ENCODE data around the gene SYNE2. TPM values are rescaled to one million over a fixed set of nuclear protein-coding genes. Genes with fewer than 3 reads are reported as not detected.
A peak's percentile ranks its signal among the peaks of the same experiment; 100 is the strongest.

SYNE2 gene
- total and polyA plus RNA-seq, 2 donors from 2014 or later: 65.9 to 461 TPM

GRCh38 chr14:64235652-64236640 lies 383.1 kb downstream of the SYNE2 start:
- no peak for FAIRE-seq
- peak in 2 of 5 donors; percentile 30 to 41 for DNase-seq
- no peak overlapping the region for H3K27ac ChIP-seq (ENCODE audit: low read depth in 2 of 2, low read length in 2 of 2)
- peaks cover 0 to 3% (median 0%) of the 10 kb centered on the region in 3 donors for H3K36me3 ChIP-seq (ENCODE audit: control insufficient read depth in 2 of 3, insufficient read depth in 3 of 3, low read length in 3 of 3)
- intact Hi-C loops (cut with DNase I): no loop called here
- peaks cover 0 to 7% (median 2%) of the 10 kb centered on the region in 3 donors for H3K4me1 ChIP-seq (ENCODE audit: control insufficient read depth in 2 of 3, insufficient read depth in 2 of 3, low read depth in 1 of 3, low read length in 3 of 3)
- H3K27me3 ChIP-seq (ENCODE audit: control insufficient read depth, insufficient read depth, low read length): no peaks in the 10 kb centered on the region
- no peak overlapping the region for H3K9ac ChIP-seq (ENCODE audit: low read length in 3 of 3)
- no peak for TF ChIP-seq CTCF (IDR thresholded peaks at IDR 0.05; ENCODE audit: borderline replicate concordance, extremely low read depth, insufficient read depth)
- H3K9me3 ChIP-seq (ENCODE audit: control insufficient read depth in 2 of 3, insufficient read depth in 1 of 3, low read length in 3 of 3): no peaks in the 10 kb centered on the region
- no peak overlapping the region for H3K4me3 ChIP-seq (ENCODE audit: low read length in 3 of 3)

GRCh38 chr14:64238049-64238448 lies 385.2 kb downstream of the SYNE2 start:
- no peak for TF ChIP-seq CTCF (IDR thresholded peaks at IDR 0.05; ENCODE audit: borderline replicate concordance, extremely low read depth, insufficient read depth)
- FAIRE-seq: no peak
- no peak overlapping the region for H3K27ac ChIP-seq (ENCODE audit: low read depth in 2 of 2, low read length in 2 of 2)
- no peak for DNase-seq
- no peaks in the 10 kb centered on the region for H3K36me3 ChIP-seq (ENCODE audit: control insufficient read depth in 2 of 3, insufficient read depth in 3 of 3, low read length in 3 of 3)
- no peaks in the 10 kb centered on the region for H3K27me3 ChIP-seq (ENCODE audit: control insufficient read depth, insufficient read depth, low read length)
- H3K9me3 ChIP-seq (ENCODE audit: control insufficient read depth in 2 of 3, insufficient read depth in 1 of 3, low read length in 3 of 3): no peaks in the 10 kb centered on the region
- intact Hi-C loops (cut with DNase I): no loop called here
- no peak overlapping the region for H3K4me3 ChIP-seq (ENCODE audit: low read length in 3 of 3)
- no peak overlapping the region for H3K9ac ChIP-seq (ENCODE audit: low read length in 3 of 3)
- H3K4me1 ChIP-seq (ENCODE audit: control insufficient read depth in 2 of 3, insufficient read depth in 2 of 3, low read depth in 1 of 3, low read length in 3 of 3): peaks cover 0 to 7% (median 2%) of the 10 kb centered on the region in 3 donors

- Histone ChIP-seq H3K4me3 (ENCODE audit: low read length in 3 of 3) (no peak overlapping the region), H3K4me1 (ENCODE audit: control insufficient read depth in 2 of 3, insufficient read depth in 2 of 3, low read depth in 1 of 3, low read length in 3 of 3) (peaks cover 0 to 7% (median 2%) of the 10 kb centered on the region in 3 donors), H3K9me3 (ENCODE audit: control insufficient read depth in 2 of 3, insufficient read depth in 1 of 3, low read length in 3 of 3) (no peaks in the 10 kb centered on the region), H3K27me3 (ENCODE audit: control insufficient read depth, insufficient read depth, low read length) (no peaks in the 10 kb centered on the region), H3K36me3 (ENCODE audit: control insufficient read depth in 2 of 3, insufficient read depth in 3 of 3, low read length in 3 of 3) (no peaks in the 10 kb centered on the region), H3K27ac (ENCODE audit: low read depth in 2 of 2, low read length in 2 of 2) (no peak overlapping the region), H3K9ac (ENCODE audit: low read length in 3 of 3) (no peak overlapping the region)
- no peak for DNase-seq
- intact Hi-C loops (cut with DNase I): no loop called here
- FAIRE-seq: no peak
- no peak for TF ChIP-seq CTCF (IDR thresholded peaks at IDR 0.05; ENCODE audit: borderline replicate concordance, extremely low read depth, insufficient read depth)
Observed at GRCh38 chr14:64238631-64239030, 385.8 kb downstream of the SYNE2 start.

Data from kidney (tissue), 14 donors.